HG03280 (cell line): ENCODE measurements around the gene CDHR1.

Experiments
- ATAC-seq: cut with Tn5 transposase; IDR thresholded peaks from one replicate; pipeline ENCODE4 v1.9.1; 2021; ENCODE audit warnings: mild to moderate bottlenecking, moderate library complexity; ENCODE audit not compliant: unreplicated experiment

Gene CDHR1

GRCh38 chr10:84225427-84226173 is 31.3 kb downstream of the CDHR1 start, which contains the start of gene LRIT2:
LRIT2 (minus strand) TSS chr10:84225544; CDS start chr10:84225520, 24 bp downstream.
- ATAC-seq, result no peak

GRCh38 chr10:84226616-84227015 is 32.3 kb downstream of the CDHR1 start:
- no peak for ATAC-seq

- ATAC-seq, result no peak
These were observed 33.5 kb downstream of the CDHR1 start for GRCh38 chr10:84227810-84228209.

- ATAC-seq, result no peak
These were observed 36.0 kb downstream of the CDHR1 start for GRCh38 chr10:84230359-84230758.

- ATAC-seq, result no peak
These were observed 38.0 kb downstream of the CDHR1 start for GRCh38 chr10:84232376-84232775.

GRCh38 chr10:84233940-84234339 is 39.6 kb downstream of the CDHR1 start:
- no peak for ATAC-seq

GRCh38 chr10:84234479-84234878 is 40.1 kb downstream of the CDHR1 start:
- no peak for ATAC-seq

- ATAC-seq, result no peak
These were observed 40.8 kb downstream of the CDHR1 start for GRCh38 chr10:84235096-84235495.

- no peak for ATAC-seq
These were observed 42.5 kb downstream of the CDHR1 start for GRCh38 chr10:84236807-84237198.

- no peak for ATAC-seq
These were observed 43.1 kb downstream of the CDHR1 start for GRCh38 chr10:84237199-84238051.

GRCh38 chr10:84238909-84239308 is 44.6 kb downstream of the CDHR1 start:
- ATAC-seq, result no peak

- ATAC-seq, result no peak
These were observed 47.0 kb downstream of the CDHR1 start, which contains the start of gene LRIT1 for GRCh38 chr10:84241185-84241790. LRIT1 (minus strand) TSS chr10:84241546; CDS start chr10:84241439, 107 bp downstream.

- no peak for ATAC-seq
These were observed 49.4 kb downstream of the CDHR1 start for GRCh38 chr10:84243759-84244158.

GRCh38 chr10:84244651-84245270 is 50.4 kb downstream of the CDHR1 start, which contains the start of gene RGR:
RGR (plus strand) TSS chr10:84245053; CDS start chr10:84245091, 38 bp downstream.
- no peak for ATAC-seq

GRCh38 chr10:84247496-84247895 is 53.2 kb downstream of the CDHR1 start:
- no peak for ATAC-seq

- ATAC-seq, result no peak
These were observed 54.5 kb downstream of the CDHR1 start for GRCh38 chr10:84248794-84249193.

GRCh38 chr10:84254552-84255478 is 60.5 kb downstream of the CDHR1 start:
- no peak for ATAC-seq

- peak; percentile 48 for ATAC-seq
These were observed 62.4 kb downstream of the CDHR1 start for GRCh38 chr10:84256510-84257342.
